BLaER1 treated with 17β-estradiol and CSF1 and Interleukin-3, amounts not matched to agents 10 nM and 100 nM (cell line): ENCODE data around the gene SLC25A14.

ENCODE experiments used
- H3K27ac ChIP-seq, 11 experiments: shearing (Covaris generic); formaldehyde crosslinking; 2 replicates each; pipeline ENCODE4 v1.8.1; 2022
- H3K27me3 ChIP-seq, 11 experiments: shearing (Covaris generic); formaldehyde crosslinking; 2 replicates each; pipeline ENCODE4 v1.8.1; 2022
- H3K36me3 ChIP-seq, 11 experiments: shearing (Covaris generic); formaldehyde crosslinking; 2 replicates each; pipeline ENCODE4 v1.8.1; 2022
- H3K4me1 ChIP-seq, 10 experiments: shearing (Covaris generic); formaldehyde crosslinking; 2 replicates each; pipeline ENCODE4 v1.8.1; 2022
- H3K4me2 ChIP-seq, 11 experiments: shearing (Covaris generic); formaldehyde crosslinking; 2 replicates each; pipeline ENCODE4 v1.8.1; 2022
- H3K4me3 ChIP-seq, 10 experiments: shearing (Covaris generic); formaldehyde crosslinking; 2 replicates each; pipeline ENCODE4 v1.8.1; 2022
- H3K9ac ChIP-seq, 11 experiments: shearing (Covaris generic); formaldehyde crosslinking; 2 replicates each; pipeline ENCODE4 v1.8.1; 2022
- H3K9me3 ChIP-seq, 11 experiments: shearing (Covaris generic); formaldehyde crosslinking; replicated peaks in 1 of 11; 2 replicates each; pipeline ENCODE4 v1.8.1; 2022
- H4K20me1 ChIP-seq, 11 experiments: shearing (Covaris generic); formaldehyde crosslinking; 2 replicates each; pipeline ENCODE4 v1.8.1; 2022
- Cebpa-rat ChIP-seq, 11 experiments: shearing (Covaris generic); IDR thresholded peaks; 2 replicates each; pipeline ENCODE4 v1.8.1; 2022

Gene SLC25A14

DNA sequence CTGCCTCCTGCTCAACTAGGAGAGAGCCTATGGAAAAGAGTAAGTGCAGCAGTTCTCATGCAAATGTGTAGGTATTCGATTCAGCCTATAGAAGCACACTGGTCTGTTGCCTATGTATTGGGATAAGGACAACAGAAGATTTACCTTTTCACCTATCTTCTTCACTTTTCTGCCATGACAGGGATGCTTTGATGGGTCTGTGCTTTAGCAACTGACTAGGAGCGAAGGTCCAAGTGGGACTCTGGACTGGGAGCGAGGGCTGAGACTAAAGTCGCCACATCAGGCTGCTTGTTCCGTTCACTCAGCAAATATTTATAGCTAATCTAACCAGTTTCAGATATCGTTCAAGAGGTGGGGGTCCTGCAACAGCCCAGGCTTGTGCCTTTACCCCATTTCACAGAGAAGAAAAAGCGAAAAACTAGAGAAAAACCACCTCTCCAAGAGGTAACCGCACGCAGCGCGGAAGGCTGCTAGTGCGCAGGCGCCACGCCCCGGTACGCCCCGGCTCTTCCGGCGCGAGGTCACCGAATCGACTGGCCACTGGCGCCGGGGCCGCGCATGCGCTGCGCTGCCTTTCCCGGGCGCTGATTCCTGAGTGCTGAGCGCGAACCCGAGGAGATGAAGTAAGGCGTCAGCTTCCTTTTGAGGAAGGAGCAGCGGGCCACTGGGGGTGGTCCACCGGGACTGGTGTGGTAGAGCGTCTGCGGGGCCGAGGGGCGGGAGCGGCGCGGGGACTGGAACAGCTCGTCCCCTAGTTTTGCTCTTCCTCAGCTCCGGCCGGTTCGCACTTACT, 61.9 kb downstream of the SLC25A14 start, which contains the start of gene RBMX2:
Gene RBMX2 (plus strand): TSS at position 573 of the 793 bp plus-strand sequence. CDS start 46 bp downstream, at position 619.
- Histone ChIP-seq H3K27ac (peak within 1 kb of the TSS; percentile 58 to 82 (median 75); a peak in 21 of 22 replicates), H3K27me3 (peaks cover 49 to 88% (median 73%) of the 10 kb centered on the region in 11 experiments), H4K20me1 (peaks cover 0 to 6% (median 0%) of the 10 kb centered on the region in 11 experiments; a peak in 3 of 22 replicates), H3K4me3 (peak within 1 kb of the TSS; percentile 61 to 76 (median 68)), H3K36me3 (peaks cover 0 to 24% (median 14%) of the 10 kb centered on the region in 11 experiments; a peak in 13 of 22 replicates), H3K9me3 (no peaks in the 10 kb centered on the region; a peak in 1 of 22 replicates), H3K4me1 (peaks cover 0 to 17% (median 7%) of the 10 kb centered on the region in 10 experiments; a peak in 11 of 20 replicates), H3K4me2 (peak within 1 kb of the TSS; percentile 63 to 75 (median 70)), H3K9ac (peak within 1 kb of the TSS; percentile 69 to 82 (median 78))
- TF ChIP-seq Cebpa-rat (IDR thresholded peaks at IDR 0.05), result no peak

DNA sequence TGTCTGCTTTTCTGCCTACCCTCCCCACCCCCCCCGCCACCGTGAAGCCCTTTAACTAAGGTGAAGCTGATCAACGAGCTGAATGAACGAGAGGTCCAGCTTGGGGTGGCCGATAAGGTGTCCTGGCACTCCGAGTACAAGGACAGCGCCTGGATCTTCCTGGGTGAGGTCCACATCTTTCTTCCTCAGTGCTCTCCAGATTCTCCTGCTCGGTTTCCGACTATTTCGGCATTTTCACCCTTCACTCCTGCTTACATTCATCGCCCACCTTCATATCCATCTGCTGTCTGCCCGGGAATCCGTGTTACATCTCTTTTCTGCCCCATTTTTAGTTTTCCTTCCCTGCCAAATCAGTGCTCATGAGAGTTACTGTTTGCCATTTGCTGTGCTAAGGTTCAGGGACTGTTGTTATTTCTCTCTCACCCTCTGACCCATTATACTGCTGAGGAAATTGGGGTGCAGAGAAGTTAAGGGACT, 62.5 kb downstream of the SLC25A14 start:
- H3K9ac ChIP-seq, result peak overlapping the region; percentile 69 to 82 (median 78)
- no peak for TF ChIP-seq Cebpa-rat (IDR thresholded peaks at IDR 0.05)
- H3K4me1 ChIP-seq, result peaks cover 0 to 17% (median 7%) of the 10 kb centered on the region in 10 experiments; a peak in 11 of 20 replicates
- H3K4me3 ChIP-seq, result peak overlapping the region; percentile 61 to 76 (median 68)
- H3K27me3 ChIP-seq, result peaks cover 43 to 87% (median 71%) of the 10 kb centered on the region in 11 experiments
- H3K27ac ChIP-seq, result peak overlapping the region; percentile 58 to 82 (median 75); a peak in 19 of 22 replicates
- peaks cover 0 to 27% (median 14%) of the 10 kb centered on the region in 11 experiments; a peak in 14 of 22 replicates for H3K36me3 ChIP-seq
- H3K9me3 ChIP-seq, result no peaks in the 10 kb centered on the region; a peak in 1 of 22 replicates
- H4K20me1 ChIP-seq, result peaks cover 0 to 6% (median 0%) of the 10 kb centered on the region in 11 experiments; a peak in 3 of 22 replicates
- H3K4me2 ChIP-seq, result peak overlapping the region; percentile 56 to 75 (median 66)

DNA sequence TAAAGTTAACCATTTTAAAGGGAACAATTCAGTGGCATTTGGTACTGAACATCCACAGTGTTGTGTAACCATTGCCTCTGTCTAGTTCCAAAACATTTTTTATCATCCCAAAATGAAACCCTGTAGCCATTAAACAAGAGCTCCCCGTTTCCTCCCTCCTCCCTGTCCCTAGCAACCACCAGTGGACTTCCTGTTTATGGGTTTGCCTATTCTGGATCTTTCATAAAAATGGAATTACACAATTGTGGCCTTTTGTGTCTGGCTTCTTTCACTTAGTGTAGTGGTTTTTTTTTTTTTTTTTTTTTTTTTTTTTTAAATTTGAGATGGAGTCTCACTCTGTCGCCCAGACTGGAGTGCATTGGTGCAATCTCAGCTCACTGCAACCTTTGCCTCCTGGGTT, 73.7 kb downstream of the SLC25A14 start:
- Histone ChIP-seq H3K27me3 (peaks cover 81 to 100% (median 96%) of the 10 kb centered on the region in 11 experiments), H3K27ac (no peak overlapping the region; a peak in 1 of 22 replicates), H3K36me3 (peaks cover 39 to 72% (median 57%) of the 10 kb centered on the region in 11 experiments; a peak in 21 of 22 replicates), H3K4me1 (no peaks in the 10 kb centered on the region), H3K4me3 (no peak overlapping the region), H3K4me2 (no peak overlapping the region), H3K9me3 (no peaks in the 10 kb centered on the region), H3K9ac (no peak overlapping the region), H4K20me1 (peaks cover 0 to 6% (median 0%) of the 10 kb centered on the region in 11 experiments; a peak in 4 of 22 replicates)
- no peak for TF ChIP-seq Cebpa-rat (IDR thresholded peaks at IDR 0.05)

DNA sequence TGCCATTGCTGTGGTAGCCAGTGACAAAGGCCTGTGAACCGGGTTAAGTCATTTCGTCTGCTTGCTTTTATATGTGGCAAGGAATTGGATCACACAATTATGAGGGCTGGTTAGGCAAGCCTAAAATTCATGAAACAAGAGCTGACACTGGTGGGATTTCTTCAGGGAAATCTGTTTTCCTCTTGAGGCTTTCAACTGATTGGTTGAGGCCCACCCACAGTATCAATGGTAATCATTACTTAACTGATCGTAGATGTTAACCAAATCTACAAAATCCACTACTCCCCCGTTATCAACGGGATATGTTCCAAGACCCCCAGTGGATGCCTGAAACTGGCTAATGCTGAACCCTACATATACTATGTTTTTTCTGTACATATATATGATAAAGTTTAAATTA, 75.1 kb downstream of the SLC25A14 start:
- Histone ChIP-seq H3K36me3 (peaks cover 29 to 58% (median 49%) of the 10 kb centered on the region in 11 experiments; a peak in 20 of 22 replicates), H3K27ac (no peak overlapping the region), H3K27me3 (peaks cover 84 to 100% (median 99%) of the 10 kb centered on the region in 11 experiments), H3K9ac (no peak overlapping the region), H3K9me3 (no peaks in the 10 kb centered on the region), H3K4me3 (no peak overlapping the region), H3K4me2 (no peak overlapping the region), H3K4me1 (no peaks in the 10 kb centered on the region), H4K20me1 (peaks cover 0 to 6% (median 0%) of the 10 kb centered on the region in 11 experiments; a peak in 4 of 22 replicates)
- no peak for TF ChIP-seq Cebpa-rat (IDR thresholded peaks at IDR 0.05)

DNA sequence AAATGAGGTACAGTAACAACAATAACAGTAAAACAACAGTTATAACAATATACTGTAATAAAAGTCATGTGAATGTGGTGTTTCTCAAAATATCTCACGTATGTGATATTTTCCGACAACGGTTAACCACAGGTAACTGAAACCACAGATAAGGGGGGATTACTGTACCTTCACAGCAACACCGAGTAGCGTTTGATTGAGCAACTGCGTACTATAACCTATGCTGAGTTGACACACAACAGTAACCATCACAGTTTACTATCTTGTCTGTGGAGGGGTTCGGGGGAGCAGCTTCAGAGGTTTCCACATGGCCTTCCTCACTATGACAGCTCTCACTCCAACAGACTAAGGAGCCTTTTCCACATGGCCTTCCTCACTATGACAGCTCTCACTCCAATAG, 75.5 kb downstream of the SLC25A14 start:
- Histone ChIP-seq H3K36me3 (peaks cover 26 to 54% (median 45%) of the 10 kb centered on the region in 11 experiments; a peak in 20 of 22 replicates), H3K4me2 (no peak overlapping the region), H3K4me1 (no peaks in the 10 kb centered on the region), H3K4me3 (no peak overlapping the region), H3K9me3 (no peaks in the 10 kb centered on the region), H3K27me3 (peaks cover 83 to 100% (median 99%) of the 10 kb centered on the region in 11 experiments), H4K20me1 (peaks cover 0 to 6% (median 0%) of the 10 kb centered on the region in 11 experiments; a peak in 3 of 22 replicates), H3K27ac (no peak overlapping the region), H3K9ac (no peak overlapping the region)
- no peak for TF ChIP-seq Cebpa-rat (IDR thresholded peaks at IDR 0.05)

DNA sequence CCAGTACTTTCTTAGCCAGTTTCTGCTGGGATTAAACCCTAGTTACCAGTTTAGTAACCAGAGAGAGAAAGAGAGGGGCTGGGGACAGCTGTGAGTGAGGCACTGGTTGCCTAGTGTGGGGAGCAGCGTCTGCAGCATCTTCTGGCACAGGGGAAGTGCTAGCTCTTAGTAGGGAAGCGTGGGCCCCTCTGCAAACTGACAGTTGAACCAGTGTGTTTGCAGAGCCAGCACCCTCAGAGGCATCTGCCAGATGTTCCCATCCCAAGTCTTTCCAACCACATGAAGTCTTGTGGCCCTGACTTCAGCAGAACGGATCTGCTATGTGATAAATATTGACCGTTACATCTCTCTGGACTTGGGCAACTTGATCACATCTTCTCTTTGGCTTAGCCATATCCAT, 77.1 kb downstream of the SLC25A14 start:
- no peak for TF ChIP-seq Cebpa-rat (IDR thresholded peaks at IDR 0.05)
- H3K4me3 ChIP-seq, result no peak overlapping the region
- H3K9ac ChIP-seq, result no peak overlapping the region
- H3K4me1 ChIP-seq, result no peaks in the 10 kb centered on the region
- peaks cover 0 to 4% (median 0%) of the 10 kb centered on the region in 11 experiments; a peak in 3 of 22 replicates for H4K20me1 ChIP-seq
- no peak overlapping the region for H3K4me2 ChIP-seq
- H3K36me3 ChIP-seq, result peaks cover 15 to 38% (median 31%) of the 10 kb centered on the region in 11 experiments; a peak in 20 of 22 replicates
- H3K9me3 ChIP-seq, result no peaks in the 10 kb centered on the region
- no peak overlapping the region for H3K27ac ChIP-seq
- H3K27me3 ChIP-seq, result peaks cover 77 to 100% (median 98%) of the 10 kb centered on the region in 11 experiments

DNA sequence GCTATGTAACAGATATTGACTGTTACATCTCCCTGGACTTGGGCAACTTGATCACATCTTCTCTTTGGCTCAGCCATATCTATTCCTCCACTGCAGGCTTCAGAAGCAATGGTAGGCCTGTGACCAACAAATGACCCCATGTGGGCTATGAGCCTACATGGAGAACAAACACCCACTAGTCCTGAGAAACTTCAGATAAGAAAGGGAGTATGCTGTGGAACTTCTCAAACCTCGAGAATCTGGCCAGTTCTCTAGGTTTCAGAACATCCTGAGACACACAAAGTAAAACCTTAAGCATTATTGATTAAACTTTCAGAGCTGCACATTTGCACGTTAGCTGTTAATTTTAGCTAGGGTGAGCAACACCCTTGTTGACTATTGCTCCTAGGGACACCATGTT, 78.3 kb downstream of the SLC25A14 start:
- no peak overlapping the region for H3K4me2 ChIP-seq
- TF ChIP-seq Cebpa-rat (IDR thresholded peaks at IDR 0.05), result no peak
- peaks cover 82 to 98% (median 97%) of the 10 kb centered on the region in 11 experiments for H3K27me3 ChIP-seq
- H3K4me3 ChIP-seq, result no peak overlapping the region
- no peak overlapping the region for H3K27ac ChIP-seq
- peaks cover 8 to 25% (median 20%) of the 10 kb centered on the region in 11 experiments; a peak in 18 of 22 replicates for H3K36me3 ChIP-seq
- peaks cover 0 to 4% (median 0%) of the 10 kb centered on the region in 11 experiments; a peak in 4 of 22 replicates for H4K20me1 ChIP-seq
- no peak overlapping the region for H3K9ac ChIP-seq
- no peaks in the 10 kb centered on the region for H3K4me1 ChIP-seq
- no peaks in the 10 kb centered on the region for H3K9me3 ChIP-seq

DNA sequence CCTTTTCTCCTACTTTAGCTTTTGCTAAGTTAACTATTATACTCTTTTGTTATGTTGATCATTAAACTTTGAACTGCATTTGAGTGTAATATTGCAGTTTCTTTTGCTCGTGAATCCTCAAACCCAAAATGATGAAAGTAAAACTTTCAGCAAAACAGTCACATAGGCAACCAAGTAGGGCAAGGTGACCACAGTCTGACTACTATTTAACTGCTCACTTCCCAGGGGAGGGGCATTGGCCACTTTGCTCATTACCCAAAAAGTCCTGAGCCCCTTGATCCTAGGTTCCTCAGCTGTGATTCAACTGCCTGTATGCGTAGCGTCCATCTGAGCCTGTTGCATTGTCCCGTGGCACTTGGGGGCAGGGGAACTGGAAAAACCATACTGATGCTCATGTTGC, 79.0 kb downstream of the SLC25A14 start:
- Histone ChIP-seq H3K4me3 (no peak overlapping the region), H3K4me2 (no peak overlapping the region), H3K27ac (no peak overlapping the region), H3K27me3 (peaks cover 79 to 99% (median 96%) of the 10 kb centered on the region in 11 experiments), H3K9me3 (no peaks in the 10 kb centered on the region), H3K9ac (no peak overlapping the region), H3K4me1 (no peaks in the 10 kb centered on the region), H4K20me1 (peaks cover 0 to 4% (median 0%) of the 10 kb centered on the region in 11 experiments; a peak in 4 of 22 replicates), H3K36me3 (peaks cover 8 to 22% (median 16%) of the 10 kb centered on the region in 11 experiments; a peak in 17 of 22 replicates)
- no peak for TF ChIP-seq Cebpa-rat (IDR thresholded peaks at IDR 0.05)

DNA sequence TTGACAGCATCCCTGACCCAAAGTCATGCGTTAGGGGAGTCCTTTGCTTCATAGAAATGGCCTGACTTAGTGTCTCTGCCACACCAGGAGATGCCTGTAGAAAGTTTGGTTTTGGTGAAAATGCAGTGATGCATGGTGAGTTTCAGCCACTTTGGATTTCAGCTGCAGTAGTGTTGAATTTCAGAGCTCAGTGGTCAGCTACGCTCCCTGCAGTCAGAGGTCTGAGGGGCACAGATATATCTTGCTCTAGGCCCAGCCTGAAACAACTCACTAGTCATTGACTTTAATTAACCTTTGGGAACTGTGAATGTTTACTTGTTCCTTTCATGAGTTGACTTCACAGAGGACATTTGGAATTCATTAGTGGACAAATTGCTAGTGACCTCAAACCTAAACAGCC, 79.5 kb downstream of the SLC25A14 start:
- Histone ChIP-seq H3K27ac (no peak overlapping the region), H3K9ac (no peak overlapping the region), H3K4me1 (no peaks in the 10 kb centered on the region), H3K9me3 (no peaks in the 10 kb centered on the region), H3K4me2 (no peak overlapping the region), H4K20me1 (peaks cover 0 to 4% (median 0%) of the 10 kb centered on the region in 11 experiments; a peak in 4 of 22 replicates), H3K4me3 (no peak overlapping the region), H3K36me3 (peaks cover 7 to 17% (median 11%) of the 10 kb centered on the region in 11 experiments; a peak in 16 of 22 replicates), H3K27me3 (peaks cover 76 to 99% (median 96%) of the 10 kb centered on the region in 11 experiments)
- TF ChIP-seq Cebpa-rat (IDR thresholded peaks at IDR 0.05), result no peak
